ENCODE data around the gene FIGLA.

DNA sequence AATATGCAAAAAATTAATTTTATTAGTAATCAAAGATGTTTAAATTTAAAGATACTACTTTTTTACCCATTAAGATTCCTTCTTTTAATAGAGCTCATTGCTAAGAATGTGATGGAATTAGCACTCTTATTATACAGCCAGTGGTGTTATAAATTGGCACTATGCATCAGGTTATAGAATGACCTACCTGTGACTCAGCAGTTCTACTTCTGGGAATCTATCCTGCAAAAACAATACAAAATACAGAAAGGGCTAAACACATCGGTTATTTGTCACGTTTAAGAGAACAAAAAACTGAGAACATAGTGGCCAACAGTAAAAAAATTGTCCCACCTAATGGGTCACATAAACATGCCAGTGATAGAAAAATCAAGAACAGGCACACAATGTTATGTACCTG, 13.0 kb downstream of the FIGLA start:
- TF ChIP-seq, protein P1, sequence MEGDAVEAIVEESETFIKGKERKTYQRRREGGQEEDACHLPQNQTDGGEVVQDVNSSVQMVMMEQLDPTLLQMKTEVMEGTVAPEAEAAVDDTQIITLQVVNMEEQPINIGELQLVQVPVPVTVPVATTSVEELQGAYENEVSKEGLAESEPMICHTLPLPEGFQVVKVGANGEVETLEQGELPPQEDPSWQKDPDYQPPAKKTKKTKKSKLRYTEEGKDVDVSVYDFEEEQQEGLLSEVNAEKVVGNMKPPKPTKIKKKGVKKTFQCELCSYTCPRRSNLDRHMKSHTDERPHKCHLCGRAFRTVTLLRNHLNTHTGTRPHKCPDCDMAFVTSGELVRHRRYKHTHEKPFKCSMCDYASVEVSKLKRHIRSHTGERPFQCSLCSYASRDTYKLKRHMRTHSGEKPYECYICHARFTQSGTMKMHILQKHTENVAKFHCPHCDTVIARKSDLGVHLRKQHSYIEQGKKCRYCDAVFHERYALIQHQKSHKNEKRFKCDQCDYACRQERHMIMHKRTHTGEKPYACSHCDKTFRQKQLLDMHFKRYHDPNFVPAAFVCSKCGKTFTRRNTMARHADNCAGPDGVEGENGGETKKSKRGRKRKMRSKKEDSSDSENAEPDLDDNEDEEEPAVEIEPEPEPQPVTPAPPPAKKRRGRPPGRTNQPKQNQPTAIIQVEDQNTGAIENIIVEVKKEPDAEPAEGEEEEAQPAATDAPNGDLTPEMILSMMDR (conservative IDR thresholded peaks at IDR 0.05 in 1 of 2, IDR thresholded peaks at IDR 0.05 in 1 of 2; ENCODE audit: low read depth in 1 of 2, low read length in 2 of 2), result no peak
- TF ChIP-seq EZH2 (IDR thresholded peaks at IDR 0.05; ENCODE audit: low read length, missing control alignments), result no peak
